Upper lobe of left lung (tissue), 6 donors: Measurements from ENCODE around the gene MPHOSPH8. TPM values are rescaled to one million over a fixed set of nuclear protein-coding genes. Genes with fewer than 3 reads are reported as not detected.
"Not testable (repeated sequence)": the region's sequence is repeated elsewhere in the genome, so short reads cannot be mapped to it uniquely, and the experiment has no call there.

ENCODE experiments used
- ATAC-seq, 2 donors: fragments of 200-7000 bp; cut with Tn5 transposase; one replicate each; pipeline ENCODE4 v1.9.1; 2022; ENCODE audit warnings: mild to moderate bottlenecking in 2 of 2, moderate library complexity in 2 of 2; ENCODE audit not compliant: low FRiP score in 2 of 2
- DNase-seq, 2 donors: peaks; one replicate each; pipeline ENCODE4 v3.0.0-alpha.2; 2019 to 2020
- H3K27ac ChIP-seq, 4 donors: fragments of 200-600 bp; sonication (generic); one replicate each; pipeline ENCODE4 v1.5.1; 2016 to 2019
- H3K27me3 ChIP-seq, 4 donors: fragments of 200-600 bp; sonication (generic); one replicate each; pipeline ENCODE4 v1.5.1; 2017 to 2019
- H3K36me3 ChIP-seq, 4 donors: fragments of 200-600 bp; sonication (generic); one replicate each; pipeline ENCODE4 v1.5.1; 2016 to 2019
- H3K4me1 ChIP-seq, 4 donors: fragments of 200-600 bp; sonication (generic); one replicate each; pipeline ENCODE4 v1.5.1; 2018 to 2019
- H3K4me3 ChIP-seq, 4 donors: fragments of 200-600 bp; sonication (generic); one replicate each; pipeline ENCODE4 v1.5.1; 2017 to 2019; ENCODE audit warnings: mild to moderate bottlenecking in 2 of 4, moderate library complexity in 1 of 4
- H3K9me3 ChIP-seq, 4 donors: fragments of 200-600 bp; sonication (generic); one replicate each; pipeline ENCODE4 v1.5.1; 2018 to 2019
- CTCF ChIP-seq, 6 experiments: fragments of 450-650 bp in 4 of 6; fragments of 200-600 bp in 2 of 6; sonication (generic) in 2 of 6; IDR thresholded peaks; one replicate each; pipeline ENCODE4 v1.5.1; 2016 to 2019; ENCODE audit warnings: antibody characterized with exemption in 6 of 6
- EP300 ChIP-seq, 4 donors: sonication (generic); formaldehyde crosslinking; IDR thresholded peaks; one replicate each; pipeline ENCODE4 v1.5.1; 2017; ENCODE audit warnings: antibody characterized with exemption in 4 of 4, control low read depth in 2 of 4
- POLR2A ChIP-seq, 4 donors: fragments of 450-650 bp; IDR thresholded peaks; one replicate each; pipeline ENCODE4 v1.5.1; 2016 to 2017; ENCODE audit warnings: antibody characterized with exemption in 4 of 4, mild to moderate bottlenecking in 2 of 4
- POLR2AphosphoS5 ChIP-seq, 2 donors: sonication (generic); formaldehyde crosslinking; IDR thresholded peaks; one replicate each; pipeline ENCODE4 v1.5.1; 2017; ENCODE audit warnings: antibody characterized with exemption in 2 of 2
- WGBS, 2 donors: methylation state at CpG; one replicate each; pipeline ENCODE4 v1.1.5; 2017 to 2018; 5-methylcytosine and 5-hydroxymethylcytosine counted together
- total RNA-seq, 6 donors: library from RNA; depleted of rRNA in 4 of 6; stranded (reverse); fragments of >200 nt in 4 of 6; gene quantifications; one replicate each; pipeline versions ENCODE4 v1.1.0 to v1.2.1, GENCODE V29; 2016 to 2021
- donor health status: DM: no; HTN: no; CAD: no; lungs with moderate emphysema.
- donor health status: DM: no; HTN: yes; CAD: no; lungs with severe emphysema.

MPHOSPH8 gene
- total RNA-seq, 6 donors from 2014 or later = 24.0 to 81.7 (median 35.3) TPM

GRCh38 chr13:19676168-19676567, 42.7 kb downstream of the MPHOSPH8 start:
- Histone ChIP-seq H3K36me3 (peaks cover 10 to 67% (median 32%) of the 10 kb centered on the region in 4 donors), H3K27me3 (no peaks in the 10 kb centered on the region), H3K9me3 (no peaks in the 10 kb centered on the region), H3K27ac (no peak overlapping the region), H3K4me3 (no peak overlapping the region), H3K4me1 (no peaks in the 10 kb centered on the region)
- DNase-seq (no peak), ATAC-seq (no peak)
- TF ChIP-seq CTCF (IDR thresholded peaks at IDR 0.05) = no peak
- TF ChIP-seq EP300 (IDR thresholded peaks at IDR 0.05) = no peak
- no peak for TF ChIP-seq POLR2A (IDR thresholded peaks at IDR 0.05)
- no peak for TF ChIP-seq POLR2AphosphoS5 (IDR thresholded peaks at IDR 0.05)
- WGBS, 2 donors = 90 to 97% methylated on average over 3 of the region's 3 CpGs

GRCh38 chr13:19680751-19681150, 47.3 kb downstream of the MPHOSPH8 start:
- Histone ChIP-seq H3K9me3 (no peaks in the 10 kb centered on the region), H3K36me3 (peaks cover 0 to 21% (median 4%) of the 10 kb centered on the region in 4 donors), H3K4me3 (no peak overlapping the region), H3K27me3 (no peaks in the 10 kb centered on the region), H3K4me1 (peaks cover 0 to 8% (median 3%) of the 10 kb centered on the region in 4 donors), H3K27ac (no peak overlapping the region)
- DNase-seq (no peak), ATAC-seq (no peak)
- TF ChIP-seq POLR2A (IDR thresholded peaks at IDR 0.05) (no peak), EP300 (IDR thresholded peaks at IDR 0.05) (no peak), CTCF (IDR thresholded peaks at IDR 0.05) (no peak)
- WGBS, 2 donors = 82 to 87% methylated on average over 7 of the region's 7 CpGs

DNA sequence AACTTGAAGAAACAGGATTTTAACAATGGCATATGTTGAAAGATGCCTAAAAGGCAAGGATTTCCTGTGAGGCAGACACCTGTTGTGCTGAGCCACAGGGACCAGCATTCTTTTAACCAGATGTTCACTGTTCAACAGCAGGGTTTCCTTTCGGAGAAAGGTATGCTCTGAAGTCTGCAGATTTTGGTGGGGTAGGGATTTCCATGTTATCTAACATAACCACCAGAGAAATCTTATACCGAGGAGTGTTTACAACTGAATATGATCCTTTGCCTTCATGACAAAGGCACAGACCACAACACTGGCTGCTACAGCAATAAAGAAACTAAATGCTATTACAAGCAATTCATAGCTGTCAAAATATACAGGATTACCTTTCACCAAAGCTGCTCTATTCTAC, 48.1 kb downstream of the MPHOSPH8 start:
- Histone ChIP-seq H3K36me3 (peaks cover 0 to 13% (median 2%) of the 10 kb centered on the region in 4 donors), H3K9me3 (no peaks in the 10 kb centered on the region), H3K4me3 (no peak overlapping the region), H3K4me1 (peaks cover 0 to 9% (median 3%) of the 10 kb centered on the region in 4 donors), H3K27me3 (no peaks in the 10 kb centered on the region), H3K27ac (no peak overlapping the region)
- 61 to 88% methylated on average over 2 of the region's 2 CpGs for WGBS, 2 donors
- TF ChIP-seq POLR2AphosphoS5 (IDR thresholded peaks at IDR 0.05) (no peak), EP300 (IDR thresholded peaks at IDR 0.05) (no peak), POLR2A (IDR thresholded peaks at IDR 0.05) (no peak), CTCF (IDR thresholded peaks at IDR 0.05) (no peak)
- no peak for ATAC-seq
- no peak for DNase-seq

GRCh38 chr13:19685034-19685433, 51.6 kb downstream of the MPHOSPH8 start:
- Histone ChIP-seq H3K9me3 (no peaks in the 10 kb centered on the region), H3K36me3 (peaks cover 0 to 4% (median 0%) of the 10 kb centered on the region in 4 donors), H3K27ac (no peak overlapping the region), H3K27me3 (no peaks in the 10 kb centered on the region), H3K4me3 (no peak overlapping the region), H3K4me1 (peaks cover 0 to 9% (median 3%) of the 10 kb centered on the region in 4 donors)
- ATAC-seq = no peak
- DNase-seq = no peak
- TF ChIP-seq POLR2A (IDR thresholded peaks at IDR 0.05) (no peak), EP300 (IDR thresholded peaks at IDR 0.05) (no peak), CTCF (IDR thresholded peaks at IDR 0.05) (no peak), POLR2AphosphoS5 (IDR thresholded peaks at IDR 0.05) (no peak)
- 49 to 50% methylated on average over 5 of the region's 5 CpGs for WGBS, 2 donors

DNA sequence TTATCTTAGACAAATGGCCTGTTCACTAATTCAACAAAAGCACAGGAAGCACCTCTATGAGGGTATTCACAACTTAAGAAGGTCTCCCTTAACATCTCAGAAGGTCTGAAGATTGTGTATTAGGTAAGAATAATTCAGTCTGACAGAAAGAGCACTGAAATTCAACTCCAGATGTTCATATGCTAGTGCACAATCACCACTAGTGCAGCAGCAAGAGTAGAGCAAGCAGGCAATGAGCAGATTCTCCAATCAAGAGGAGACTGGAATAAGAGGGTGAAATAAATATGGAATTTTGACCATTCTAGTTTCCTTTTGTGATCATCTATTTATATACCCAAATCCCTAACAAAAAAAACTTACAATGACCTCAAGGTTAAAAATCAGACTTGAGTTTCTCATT, 52.0 kb downstream of the MPHOSPH8 start:
- Histone ChIP-seq H3K9me3 (no peaks in the 10 kb centered on the region), H3K27me3 (no peaks in the 10 kb centered on the region), H3K27ac (no peak overlapping the region), H3K4me3 (no peak overlapping the region), H3K4me1 (peaks cover 0 to 9% (median 3%) of the 10 kb centered on the region in 4 donors), H3K36me3 (peaks cover 0 to 4% (median 0%) of the 10 kb centered on the region in 4 donors)
- TF ChIP-seq POLR2AphosphoS5 (IDR thresholded peaks at IDR 0.05) (no peak), POLR2A (IDR thresholded peaks at IDR 0.05) (no peak), EP300 (IDR thresholded peaks at IDR 0.05) (no peak), CTCF (IDR thresholded peaks at IDR 0.05) (no peak)
- no peak for ATAC-seq
- DNase-seq = no peak

- H3K9me3 ChIP-seq, H3K4me3 ChIP-seq, H3K4me1 ChIP-seq, DNase-seq, H3K36me3 ChIP-seq, H3K27ac ChIP-seq, ATAC-seq, H3K27me3 ChIP-seq: not testable (repeated sequence)
- 85 to 92% methylated on average over 8 of the region's 8 CpGs for WGBS, 2 donors
These were observed 58.0 kb downstream of the MPHOSPH8 start for GRCh38 chr13:19691447-19691846.
